Fibroblast of villous mesenchyme (primary cell): Measurements from ENCODE around the gene SRGAP2C. TPM values are rescaled to one million over a fixed set of nuclear protein-coding genes. Genes with fewer than 3 reads are reported as not detected.
"Not testable (repeated sequence)": the region's sequence is repeated elsewhere in the genome, so short reads cannot be mapped to it uniquely, and the experiment has no call there.

Source experiments
- DNase-seq: peaks from one replicate; pipeline ENCODE4 v3.0.0-alpha.2; 2010; ENCODE audit warnings: low read depth
- H3K4me3 ChIP-seq: 2 replicates; pipeline ENCODE4 v1.5.1; 2011; ENCODE audit warnings: low read depth, mild to moderate bottlenecking, low read length
- total RNA-seq: library from RNA; depleted of rRNA; stranded (reverse); fragments of >200 nt; gene quantifications from 2 replicates; pipeline ENCODE4 v1.2.3, GENCODE V29; 2012

SRGAP2C gene
- total RNA-seq, 1 donor = 15.1 TPM

DNA sequence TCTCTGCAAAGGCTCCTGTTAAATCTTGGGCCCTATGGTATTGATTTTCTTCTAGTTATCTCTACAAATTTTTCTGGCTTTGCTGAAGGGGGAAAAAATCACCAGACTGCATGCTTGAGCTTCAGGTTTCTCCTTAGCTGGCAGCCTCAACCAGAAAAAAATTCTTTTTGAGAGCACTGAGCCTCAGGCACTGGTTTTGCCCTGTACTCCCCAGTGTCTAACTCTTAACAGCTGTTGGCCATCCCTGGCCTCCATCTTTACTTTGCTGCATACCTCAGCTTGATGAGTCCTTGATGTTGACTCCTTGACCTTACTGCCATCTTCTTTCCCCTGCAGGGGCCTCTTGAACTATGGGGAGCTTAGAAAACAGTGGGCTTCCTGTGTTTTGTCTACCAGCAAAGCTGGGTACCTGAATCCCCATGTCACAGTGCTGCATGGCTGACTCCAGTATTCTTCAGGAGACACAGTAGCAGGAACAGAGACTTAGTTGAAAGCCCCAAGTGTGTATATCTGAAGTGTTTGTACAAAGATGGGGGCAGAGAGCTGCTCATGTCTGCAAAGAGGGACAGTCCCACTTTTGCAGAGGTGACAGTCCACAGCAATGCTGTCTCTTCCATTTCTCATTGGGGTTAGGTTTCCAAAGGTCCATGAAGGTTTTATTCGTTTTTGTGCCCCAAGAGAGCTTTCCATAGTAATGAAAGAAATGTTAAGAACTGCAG, 31.1 kb downstream of the SRGAP2C start:
- DNase-seq, H3K4me3 ChIP-seq: not testable (repeated sequence)

DNA sequence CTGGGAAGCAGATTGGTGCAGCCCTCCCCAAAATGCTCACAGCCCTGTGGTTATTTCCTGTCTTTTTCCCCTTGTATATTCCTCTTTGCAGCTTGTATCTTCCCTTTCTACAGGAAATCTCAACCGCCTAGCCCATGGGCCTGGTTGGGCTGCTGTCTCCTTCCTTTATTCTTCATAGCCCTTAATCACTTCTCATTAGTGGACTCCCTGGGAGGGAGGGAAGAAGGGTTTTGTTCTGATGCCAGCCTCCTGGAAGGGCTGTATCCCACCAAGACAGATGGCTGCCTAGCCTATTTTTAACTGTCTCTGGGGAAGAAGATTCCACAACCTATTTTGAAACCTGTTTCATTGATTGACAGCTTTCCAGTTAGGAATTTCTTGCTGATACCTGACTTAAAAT, 31.9 kb downstream of the SRGAP2C start:
- not testable (repeated sequence) for H3K4me3 ChIP-seq, DNase-seq

DNA sequence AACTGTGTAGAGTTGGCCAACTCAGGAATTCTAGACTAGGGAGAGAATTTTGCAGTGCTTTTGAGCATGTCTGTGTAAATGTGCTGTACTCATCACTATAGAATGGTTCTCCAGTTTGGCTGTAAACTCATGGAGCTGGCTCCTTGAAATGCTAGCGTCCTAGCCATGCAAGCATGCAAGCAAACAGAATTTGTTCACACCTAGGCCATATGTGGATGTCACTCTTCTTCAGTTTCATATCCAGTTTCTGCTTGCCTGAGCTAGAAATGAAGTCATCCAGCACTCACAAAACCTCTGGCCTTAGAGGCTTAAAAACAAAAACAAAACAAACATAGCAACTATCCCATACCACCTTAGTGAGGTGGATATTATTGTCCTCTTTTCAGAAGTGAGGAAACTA, 37.0 kb downstream of the SRGAP2C start:
- H3K4me3 ChIP-seq, DNase-seq: not testable (repeated sequence)

DNA sequence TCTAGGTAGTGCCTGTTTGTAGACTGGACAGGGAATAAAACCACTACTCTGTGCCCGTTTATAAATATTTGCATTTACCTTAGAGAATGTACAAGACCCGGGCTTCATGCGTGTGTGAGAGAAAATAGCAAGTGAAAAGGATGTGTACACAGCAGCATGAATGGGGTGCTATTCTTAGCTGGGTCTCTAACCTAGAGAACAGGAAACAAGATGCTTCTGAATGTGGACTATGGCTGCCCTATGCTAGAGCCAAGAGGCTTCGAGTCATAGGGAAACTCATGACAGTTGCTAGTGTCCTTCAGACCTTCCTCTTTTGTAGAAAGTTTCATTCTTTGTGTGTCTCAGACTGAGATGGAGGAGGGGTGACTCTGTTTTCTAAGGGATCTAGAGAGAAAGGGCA, 39.9 kb downstream of the SRGAP2C start:
- not testable (repeated sequence) for H3K4me3 ChIP-seq, DNase-seq

DNA sequence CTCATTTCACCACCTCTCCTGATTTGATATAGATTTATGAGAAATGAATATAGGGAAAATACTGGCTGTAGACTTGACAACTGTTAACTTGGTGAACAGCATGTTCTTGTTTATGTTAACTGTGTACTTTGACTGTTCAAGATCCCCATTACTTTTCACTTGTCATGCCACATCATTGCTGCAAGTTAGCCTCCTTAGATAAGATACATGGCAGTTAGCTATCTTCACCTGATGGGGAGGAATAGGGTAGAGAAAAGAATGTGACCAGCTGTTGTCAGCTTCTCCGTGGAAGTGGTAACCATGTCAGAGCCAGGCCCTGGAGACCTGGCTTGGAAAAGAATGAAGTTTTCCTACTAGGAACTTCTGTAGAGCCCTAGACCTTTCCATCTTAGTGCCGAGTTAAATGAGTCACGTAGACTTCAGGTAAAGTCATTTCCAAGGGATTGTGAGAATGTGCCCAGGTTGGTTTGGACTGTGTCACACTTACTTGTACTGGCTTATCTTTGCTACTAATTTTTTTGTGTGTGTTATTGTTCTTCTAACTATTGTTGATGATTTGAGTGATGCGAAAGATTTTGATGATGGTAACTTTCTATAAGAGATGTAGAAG, 41.6 kb downstream of the SRGAP2C start:
- H3K4me3 ChIP-seq, DNase-seq: not testable (repeated sequence)

DNA sequence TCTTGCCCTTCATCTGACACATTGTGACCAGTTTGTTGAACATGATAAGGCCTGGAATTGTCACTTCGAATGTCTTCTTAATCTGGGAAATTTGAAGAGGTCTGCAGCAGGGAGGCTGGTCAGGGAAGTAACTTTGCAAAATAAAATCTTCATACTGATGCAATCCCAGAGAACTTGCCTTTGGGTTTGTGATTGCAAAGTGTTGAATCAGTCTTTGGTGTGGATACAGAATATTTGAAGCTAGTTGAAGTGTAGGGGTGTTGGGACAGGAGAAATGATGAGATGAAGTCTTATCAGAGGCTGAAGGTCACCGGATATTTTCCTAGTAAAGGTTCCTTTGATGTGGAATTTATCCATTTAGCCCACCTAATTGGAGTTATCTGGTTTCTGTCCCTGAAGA, 42.1 kb downstream of the SRGAP2C start:
- H3K4me3 ChIP-seq, DNase-seq: not testable (repeated sequence)

DNA sequence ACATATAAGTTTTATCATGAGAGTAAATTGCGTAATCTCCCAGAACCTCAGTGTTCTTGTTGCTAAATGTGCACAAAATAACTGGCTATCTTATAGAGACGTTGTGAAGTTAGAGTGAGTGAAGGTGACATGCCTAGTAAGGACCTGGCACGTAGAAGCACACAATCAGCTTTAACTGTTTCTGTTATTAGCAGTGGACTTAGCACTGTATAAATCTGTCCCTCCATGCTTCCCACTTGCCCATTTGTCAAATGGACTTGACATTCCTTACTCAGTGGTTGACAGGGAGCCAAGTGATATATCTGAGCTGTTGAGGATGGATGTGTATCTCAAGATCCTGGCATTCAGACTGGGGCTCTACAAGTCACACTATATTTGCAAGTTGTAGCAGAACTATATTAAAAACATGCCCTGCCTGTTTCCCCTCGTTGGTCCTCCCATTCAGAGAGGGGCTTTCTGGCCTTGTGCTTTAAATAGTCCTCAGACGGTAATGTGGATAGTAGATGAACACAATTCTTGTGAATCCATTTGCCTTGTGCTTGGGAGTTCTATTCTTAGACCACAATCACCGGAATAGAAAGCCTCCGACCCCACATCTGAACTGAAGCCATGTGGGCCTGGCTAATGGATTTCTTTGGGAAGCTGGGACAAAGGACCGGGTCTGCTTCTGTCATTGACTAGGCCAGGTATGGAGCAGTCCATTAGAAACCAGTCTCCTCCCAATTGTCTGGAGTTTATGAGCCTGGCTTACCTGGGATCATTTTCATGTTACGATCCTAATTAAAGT, 43.0 kb downstream of the SRGAP2C start:
- H3K4me3 ChIP-seq, DNase-seq: not testable (repeated sequence)

DNA sequence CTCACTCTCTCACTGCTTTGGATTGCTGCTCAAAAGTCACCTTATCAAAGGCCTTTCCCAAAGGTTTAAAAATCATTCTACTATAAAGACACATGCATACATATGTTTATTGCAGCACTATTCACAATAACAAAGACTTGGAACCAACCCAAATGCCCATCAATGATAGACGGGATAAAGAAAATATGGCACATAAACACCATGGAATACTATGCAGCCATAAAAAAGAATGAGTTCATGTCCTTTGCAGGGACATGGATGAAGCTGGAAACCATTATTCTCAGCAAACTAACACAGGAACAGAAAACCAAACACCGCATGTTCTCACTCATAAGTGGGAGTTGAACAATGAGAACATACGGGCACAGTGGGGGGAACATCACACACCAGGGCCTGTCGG, 45.9 kb downstream of the SRGAP2C start:
- not testable (repeated sequence) for H3K4me3 ChIP-seq, DNase-seq

DNA sequence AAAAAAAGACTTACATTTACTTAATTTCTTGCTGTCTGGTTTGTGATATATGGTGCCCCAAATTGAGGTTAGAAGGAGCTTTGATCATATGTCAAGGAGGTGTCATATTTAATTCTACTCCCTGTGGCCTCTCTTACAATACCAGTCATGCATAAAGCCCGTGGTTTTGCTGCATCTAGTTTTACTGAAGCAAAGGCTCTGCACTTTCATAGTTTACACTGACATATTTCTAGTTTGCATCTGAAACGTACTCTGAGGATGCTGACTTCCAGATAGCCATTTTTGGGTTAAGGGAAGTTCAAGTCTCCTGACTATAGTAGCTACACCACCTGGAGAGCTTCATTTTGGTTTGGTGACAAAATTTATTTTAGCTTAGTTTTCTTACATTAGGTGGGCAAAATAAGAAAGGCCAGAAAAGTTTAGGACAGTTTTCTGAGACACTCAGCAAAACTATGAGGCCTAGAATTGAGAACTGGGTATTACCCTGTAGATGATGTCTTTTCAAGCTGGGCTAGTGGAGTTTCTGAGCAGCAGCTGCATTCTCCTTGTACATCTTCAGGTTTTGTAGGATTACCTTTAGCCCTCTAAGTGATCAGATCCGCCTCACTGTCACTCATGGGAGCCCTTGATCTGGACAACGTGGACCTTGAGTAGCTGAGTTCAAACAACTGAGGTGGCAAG, 47.8 kb downstream of the SRGAP2C start:
- H3K4me3 ChIP-seq = not testable (repeated sequence)
- peak; percentile 1 for DNase-seq

DNA sequence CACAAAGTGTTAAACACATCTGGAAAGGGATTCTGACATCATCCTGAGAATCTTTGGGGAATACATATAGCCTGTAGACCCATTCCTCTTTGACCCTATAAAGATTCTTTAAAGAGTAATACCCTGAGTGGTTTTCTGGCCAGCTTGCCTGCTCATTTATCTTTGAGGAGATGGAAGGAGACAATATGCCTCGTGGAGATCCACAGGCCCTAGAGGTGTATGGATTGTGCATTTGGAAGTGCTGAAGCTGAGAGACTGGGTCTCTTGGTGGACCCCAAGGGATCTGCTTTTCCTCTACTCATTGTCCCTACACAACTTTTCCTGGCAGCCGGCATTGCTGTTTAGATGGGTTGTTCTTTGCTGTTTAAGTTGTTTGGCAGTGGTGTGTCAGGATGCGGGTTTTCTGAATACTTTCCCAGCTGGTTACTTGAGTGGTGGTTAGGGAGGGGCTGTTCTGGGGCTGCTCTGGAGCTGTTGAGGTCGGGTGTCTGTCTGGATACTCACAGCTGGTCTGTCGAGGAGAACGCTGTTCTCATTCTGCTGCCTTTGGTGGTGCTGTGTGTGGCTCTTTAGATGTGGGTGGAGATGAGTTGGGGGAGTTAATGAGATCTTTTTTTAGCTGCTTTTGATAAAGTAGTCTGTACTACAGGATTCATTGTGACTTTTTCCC, 49.5 kb downstream of the SRGAP2C start:
- not testable (repeated sequence) for H3K4me3 ChIP-seq

DNA sequence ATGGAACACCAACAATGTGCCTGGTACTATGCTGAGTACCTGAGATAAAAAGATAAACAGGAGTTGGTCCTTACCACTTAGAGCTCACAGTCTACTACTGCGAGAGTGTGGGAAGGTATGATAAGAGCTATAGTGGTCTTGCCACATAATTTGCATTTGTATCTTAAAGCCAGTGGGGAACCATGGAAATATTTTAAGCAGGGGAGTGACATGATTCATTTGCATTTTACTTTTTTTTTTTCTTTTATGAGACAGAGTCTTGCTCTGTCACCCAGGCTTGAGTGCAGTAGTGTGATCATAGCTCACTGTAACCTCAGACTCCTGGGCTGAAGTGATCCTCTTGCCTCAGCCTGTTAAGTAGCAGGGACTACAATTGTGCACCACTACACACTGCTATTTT, 53.6 kb downstream of the SRGAP2C start:
- H3K4me3 ChIP-seq, DNase-seq: not testable (repeated sequence)

More for the DNA sequence above, 49.5 kb downstream of the SRGAP2C start:
- DNase-seq = not testable (repeated sequence)

DNA sequence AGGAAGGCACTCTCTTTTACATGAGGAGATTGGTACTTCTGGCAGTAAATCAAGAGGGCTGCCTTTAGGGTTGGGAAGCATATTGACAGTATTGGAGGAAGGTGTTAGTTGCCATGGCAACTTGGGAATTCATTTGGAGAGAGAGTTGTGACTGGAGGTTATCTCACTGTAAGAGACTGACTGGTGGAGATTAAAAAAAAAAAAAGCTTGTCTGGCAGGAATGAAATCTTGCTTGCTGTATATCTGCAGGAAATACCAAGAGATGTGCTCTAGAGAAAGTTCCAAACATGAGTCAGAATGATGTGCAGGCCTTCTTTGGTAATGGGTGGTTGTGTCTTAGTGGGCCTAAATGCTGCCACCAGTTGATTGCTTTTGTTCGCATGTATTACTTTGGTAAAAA, 59.1 kb downstream of the SRGAP2C start:
- not testable (repeated sequence) for DNase-seq, H3K4me3 ChIP-seq

DNA sequence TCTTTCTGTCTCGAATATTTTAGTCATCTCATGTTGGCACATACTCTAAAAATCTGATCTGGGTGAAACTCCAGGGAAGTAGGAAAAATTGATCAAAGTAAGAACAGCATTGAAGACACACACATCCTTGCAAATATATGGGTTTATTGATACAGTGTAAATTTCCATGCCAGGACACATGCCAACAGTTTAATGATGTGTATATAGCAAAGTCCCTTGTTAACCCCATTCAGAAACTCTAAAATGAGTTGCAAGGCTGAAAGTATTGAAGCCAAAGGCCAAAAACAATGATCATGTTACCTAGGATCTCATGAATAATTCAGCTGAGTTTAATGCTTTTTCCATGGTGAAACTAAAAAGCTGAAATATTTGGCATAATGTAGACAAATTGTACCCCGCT, 61.6 kb downstream of the SRGAP2C start:
- not testable (repeated sequence) for DNase-seq, H3K4me3 ChIP-seq

DNA sequence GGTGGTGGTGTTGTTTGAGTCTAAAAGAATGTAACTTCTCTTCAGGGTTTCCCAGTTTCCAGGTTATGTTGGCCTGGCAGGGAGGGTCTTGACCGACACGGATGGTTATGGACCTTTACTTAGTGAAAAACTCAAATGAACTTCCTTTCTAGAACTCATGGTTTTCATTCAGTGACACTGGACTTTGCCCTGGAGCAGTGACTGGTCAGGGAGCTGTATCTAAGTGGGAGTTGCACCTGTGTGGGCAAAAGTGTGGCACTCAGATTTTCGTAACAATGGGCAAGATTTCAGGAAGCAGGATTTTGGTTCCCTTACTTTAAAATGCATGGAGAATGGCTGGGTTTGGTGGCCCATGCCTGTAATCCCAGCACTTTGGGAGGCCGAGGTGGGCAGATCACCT, 67.9 kb downstream of the SRGAP2C start:
- DNase-seq, H3K4me3 ChIP-seq: not testable (repeated sequence)

DNA sequence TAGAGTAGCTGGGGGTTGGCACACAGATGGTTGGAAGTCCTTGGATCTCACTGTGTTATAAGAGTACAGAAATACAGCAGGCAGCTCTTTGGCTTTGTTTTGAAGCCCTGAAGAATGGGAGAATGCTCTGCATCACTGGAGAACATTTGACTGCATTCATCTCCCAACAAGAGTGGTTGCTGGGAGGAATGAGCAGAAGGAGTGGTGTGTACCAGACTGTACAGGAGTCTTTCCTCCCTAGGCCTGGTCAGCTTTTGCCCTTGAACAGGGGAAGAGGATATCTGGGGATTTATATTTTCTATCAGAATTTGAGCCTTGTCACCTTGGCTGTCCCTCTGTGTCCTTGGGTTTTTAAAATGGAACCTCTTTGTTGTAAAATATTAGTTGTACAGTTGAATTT, 69.8 kb downstream of the SRGAP2C start:
- H3K4me3 ChIP-seq, DNase-seq: not testable (repeated sequence)

DNA sequence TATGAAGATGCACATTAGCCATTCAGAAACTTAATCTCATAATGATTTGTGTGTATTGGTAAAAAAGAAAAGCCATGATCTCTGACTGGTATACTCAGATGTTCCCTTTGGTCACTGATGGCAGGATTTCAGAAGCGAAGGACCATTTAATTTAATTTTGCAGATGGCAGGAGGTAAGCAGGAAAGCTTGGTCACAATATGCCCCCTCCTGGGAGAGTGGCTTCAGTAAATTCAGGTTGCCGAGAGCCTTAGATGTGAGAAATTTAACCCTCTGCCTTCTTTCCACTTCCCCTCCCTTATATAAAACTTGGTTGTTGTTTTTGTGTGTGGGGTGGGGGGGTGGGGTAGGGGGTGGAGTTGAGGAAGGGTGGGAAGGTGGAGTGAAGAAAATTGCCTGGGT, 72.9 kb downstream of the SRGAP2C start:
- DNase-seq, H3K4me3 ChIP-seq: not testable (repeated sequence)

DNA sequence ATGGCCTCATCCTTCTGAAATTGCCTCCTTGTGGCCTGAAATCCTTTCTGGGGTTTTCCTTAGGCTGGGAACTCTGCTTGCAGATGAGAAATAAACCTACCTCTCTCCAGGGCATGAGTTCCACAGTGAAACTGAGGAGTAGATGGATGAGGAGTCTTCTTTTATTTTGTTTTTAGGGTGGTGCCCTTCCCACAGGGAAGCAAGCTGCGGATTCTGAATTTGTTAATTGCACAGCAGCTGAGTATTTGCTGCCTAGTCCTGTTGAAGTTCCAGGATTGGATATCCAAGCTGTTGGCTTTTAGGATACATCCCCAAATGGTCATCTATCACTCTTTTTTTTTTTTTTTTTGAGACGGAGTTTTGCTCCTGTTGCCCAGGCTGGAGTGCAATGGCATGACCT, 73.4 kb downstream of the SRGAP2C start:
- not testable (repeated sequence) for DNase-seq, H3K4me3 ChIP-seq

DNA sequence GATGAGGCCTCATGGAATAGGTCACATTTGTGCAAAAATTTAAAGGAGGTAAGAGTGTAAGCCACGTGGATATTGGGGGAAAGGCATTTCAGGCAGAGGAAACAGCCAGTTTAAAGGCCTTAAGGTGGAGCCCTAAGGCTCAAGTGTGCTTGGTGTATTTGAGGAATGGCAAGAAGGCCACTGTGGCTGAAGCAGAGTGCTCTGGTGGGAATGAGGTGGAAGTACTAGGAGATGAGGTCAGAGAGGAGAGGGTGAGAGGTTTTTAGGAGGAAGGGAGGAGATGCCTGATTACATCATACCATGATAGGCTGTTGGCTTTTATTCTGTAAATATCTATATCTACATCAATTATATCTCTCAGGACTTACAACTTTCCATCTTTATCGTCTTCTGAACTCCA, 75.4 kb downstream of the SRGAP2C start:
- peak; percentile 7 for DNase-seq
- H3K4me3 ChIP-seq = not testable (repeated sequence)

DNA sequence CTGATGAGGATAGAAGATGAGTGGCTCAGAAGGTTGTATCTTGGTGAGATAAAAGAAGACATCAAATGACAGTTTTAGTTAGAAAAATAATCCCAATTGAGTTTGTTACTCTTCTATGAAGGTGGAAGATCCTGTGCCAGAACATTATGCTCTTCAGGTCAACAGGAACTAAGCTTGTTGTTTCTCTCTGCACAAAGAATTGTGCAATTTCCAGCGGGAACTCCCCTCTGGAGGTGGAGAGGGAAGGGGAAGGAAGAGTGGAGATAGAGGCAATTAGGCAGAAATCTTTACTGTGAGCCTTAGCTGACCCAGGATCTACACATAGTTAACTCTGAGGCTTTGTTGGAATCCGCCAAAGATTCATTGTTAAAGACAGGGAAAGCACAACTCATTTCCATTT, 77.4 kb downstream of the SRGAP2C start:
- DNase-seq, H3K4me3 ChIP-seq: not testable (repeated sequence)
